ENCODE data around the gene JMJD1C. TPM values are rescaled to one million over a fixed set of nuclear protein-coding genes. Genes with fewer than 3 reads are reported as not detected.

The JMJD1C gene
- 100 to 1,000 TPM in 2 of 4 donors, 10 to 100 TPM in 2; 76.2 to 150 (median 101) TPM for total RNA-seq

DNA sequence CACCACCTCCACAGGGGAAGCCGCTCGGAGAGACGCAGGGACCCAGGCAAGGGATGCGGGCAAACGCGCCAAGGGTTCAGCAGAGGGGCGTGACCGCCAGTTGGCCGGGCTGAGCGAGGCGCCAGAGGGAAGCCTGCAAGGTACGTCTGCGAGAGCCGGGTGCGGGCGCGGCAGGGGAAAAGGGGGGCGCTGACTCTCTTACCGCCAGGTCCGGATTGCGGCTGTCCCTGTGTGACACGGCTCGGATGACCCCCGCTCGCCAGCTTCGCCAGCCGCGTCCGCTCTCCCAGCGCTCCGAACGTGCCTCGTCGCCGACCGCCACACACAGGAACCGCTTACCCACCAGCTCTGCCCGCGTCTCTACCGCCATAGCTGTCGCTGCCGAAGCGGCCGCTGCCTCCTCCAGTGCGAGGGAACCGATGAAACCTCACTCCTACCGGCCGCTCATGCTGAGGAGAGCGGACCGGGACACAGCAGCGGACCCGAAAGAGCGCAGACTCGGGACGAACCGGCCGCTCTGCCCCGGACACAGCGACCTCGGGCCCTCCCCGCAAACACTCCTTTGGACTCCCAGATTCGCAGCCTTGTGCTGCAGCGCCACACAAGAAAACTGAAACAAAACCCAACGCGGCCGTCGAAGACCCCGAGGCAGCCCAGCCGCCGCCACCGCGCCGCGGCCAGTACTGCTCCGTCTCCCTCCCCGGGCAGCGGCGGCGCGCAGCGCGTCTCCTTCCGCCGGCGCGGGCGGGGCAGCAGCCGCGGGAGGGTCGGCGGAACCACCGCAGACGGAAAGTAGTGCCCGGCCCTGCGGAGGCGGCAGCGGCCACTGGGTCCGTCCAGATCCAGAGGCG lies at the start of gene JMJD1C:
Gene JMJD1C, minus strand, starts transcription at position 685 of the 851 bp plus-strand sequence. Its CDS starts 315 bp downstream, at position 370.
- Histone ChIP-seq H3K4me1 (peaks cover 0 to 44% (median 4%) of the 10 kb centered on the region in 3 donors), H3K36me3 (no peaks in the 10 kb centered on the region), H3K27ac (peak within 1 kb of the TSS; percentile 78 to 92 (median 90)), H3K9me3 (no peaks in the 10 kb centered on the region), H3K27me3 (no peaks in the 10 kb centered on the region), H3K4me3 (peak within 1 kb of the TSS; percentile 76 to 79)
- TF ChIP-seq EP300 (IDR thresholded peaks at IDR 0.05) = no peak
- peak; percentile 73 to 85 for TF ChIP-seq POLR2A (IDR thresholded peaks at IDR 0.05)
- TF ChIP-seq, protein P1, sequence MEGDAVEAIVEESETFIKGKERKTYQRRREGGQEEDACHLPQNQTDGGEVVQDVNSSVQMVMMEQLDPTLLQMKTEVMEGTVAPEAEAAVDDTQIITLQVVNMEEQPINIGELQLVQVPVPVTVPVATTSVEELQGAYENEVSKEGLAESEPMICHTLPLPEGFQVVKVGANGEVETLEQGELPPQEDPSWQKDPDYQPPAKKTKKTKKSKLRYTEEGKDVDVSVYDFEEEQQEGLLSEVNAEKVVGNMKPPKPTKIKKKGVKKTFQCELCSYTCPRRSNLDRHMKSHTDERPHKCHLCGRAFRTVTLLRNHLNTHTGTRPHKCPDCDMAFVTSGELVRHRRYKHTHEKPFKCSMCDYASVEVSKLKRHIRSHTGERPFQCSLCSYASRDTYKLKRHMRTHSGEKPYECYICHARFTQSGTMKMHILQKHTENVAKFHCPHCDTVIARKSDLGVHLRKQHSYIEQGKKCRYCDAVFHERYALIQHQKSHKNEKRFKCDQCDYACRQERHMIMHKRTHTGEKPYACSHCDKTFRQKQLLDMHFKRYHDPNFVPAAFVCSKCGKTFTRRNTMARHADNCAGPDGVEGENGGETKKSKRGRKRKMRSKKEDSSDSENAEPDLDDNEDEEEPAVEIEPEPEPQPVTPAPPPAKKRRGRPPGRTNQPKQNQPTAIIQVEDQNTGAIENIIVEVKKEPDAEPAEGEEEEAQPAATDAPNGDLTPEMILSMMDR (IDR thresholded peaks at IDR 0.05) = peak in 3 of 4 experiments; percentile 16 to 29 (median 22)
- WGBS, 2 donors (ENCODE audit: low coverage in 1 of 2) = 0% methylated on average over 1 of the region's 99 CpGs; no CpG with 5 or more reads in 1 of the 2 donors
- ATAC-seq = peak; percentile 88

DNA sequence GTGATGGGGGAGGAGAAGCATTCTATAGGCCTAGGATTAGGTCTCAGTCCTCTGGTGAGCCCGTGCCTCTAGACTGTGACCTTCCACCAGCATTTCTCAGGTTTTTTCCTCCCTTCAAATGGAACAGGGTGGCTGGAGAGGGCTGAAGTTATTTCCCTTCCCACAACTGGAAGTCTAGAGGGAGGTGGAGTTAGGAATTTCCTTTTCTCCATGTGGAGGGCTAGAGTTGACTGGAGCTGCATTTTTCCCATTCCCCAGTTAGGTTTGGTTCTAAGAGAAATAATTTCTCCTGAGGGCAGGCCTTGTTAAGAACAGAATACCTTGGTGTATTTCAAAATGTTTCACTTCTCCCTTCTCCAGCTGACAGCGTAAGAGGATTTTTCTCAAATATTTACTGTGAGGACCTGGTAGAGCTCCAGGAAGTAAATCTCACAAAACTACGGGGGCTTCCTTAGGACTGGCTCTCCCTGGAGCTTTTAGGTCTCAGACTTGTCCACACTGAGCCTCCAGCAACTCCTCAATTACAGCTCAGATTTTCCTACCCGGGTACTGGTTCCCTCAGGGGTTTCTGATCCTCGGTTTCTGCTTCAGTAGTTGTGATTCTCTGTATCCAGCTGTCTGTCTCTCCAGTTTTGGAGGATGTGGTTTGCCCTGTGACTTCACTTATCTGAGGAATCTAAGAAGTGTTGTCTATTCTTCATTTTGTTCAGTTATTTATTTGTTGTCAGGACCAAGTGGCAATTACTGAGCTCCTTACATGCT lies 49.4 kb upstream of the JMJD1C start:
- H3K4me1 ChIP-seq = peaks cover 10 to 51% (median 17%) of the 10 kb centered on the region in 3 donors
- no peaks in the 10 kb centered on the region for H3K27me3 ChIP-seq
- H3K4me3 ChIP-seq = no peak overlapping the region
- 38 to 41% methylated on average over 5 of the region's 5 CpGs for WGBS, 2 donors (ENCODE audit: low coverage in 1 of 2)
- no peaks in the 10 kb centered on the region for H3K36me3 ChIP-seq
- ATAC-seq = no peak
- H3K27ac ChIP-seq = peak overlapping the region; percentile 24 to 63 (median 58)
- TF ChIP-seq EP300 (IDR thresholded peaks at IDR 0.05) (no peak), POLR2AphosphoS5 (IDR thresholded peaks at IDR 0.05) (no peak)
- H3K9me3 ChIP-seq = no peaks in the 10 kb centered on the region

GRCh38 chr10:63506554-63506953 lies 40.8 kb upstream of the JMJD1C start:
- H3K4me3 ChIP-seq = no peak overlapping the region
- no peak overlapping the region for H3K27ac ChIP-seq
- no peaks in the 10 kb centered on the region for H3K36me3 ChIP-seq
- no peaks in the 10 kb centered on the region for H3K27me3 ChIP-seq
- 45 to 62% methylated on average over 1 of the region's 1 CpG for WGBS, 2 donors (ENCODE audit: low coverage in 1 of 2)
- no peaks in the 10 kb centered on the region for H3K9me3 ChIP-seq
- TF ChIP-seq POLR2AphosphoS5 (IDR thresholded peaks at IDR 0.05) = no peak
- TF ChIP-seq POLR2A (IDR thresholded peaks at IDR 0.05) = no peak
- TF ChIP-seq EP300 (IDR thresholded peaks at IDR 0.05) = no peak
- TF ChIP-seq, protein P1 (IDR thresholded peaks at IDR 0.05) = no peak
- no peak for ATAC-seq
- H3K4me1 ChIP-seq = peaks cover 0 to 40% (median 3%) of the 10 kb centered on the region in 3 donors

DNA sequence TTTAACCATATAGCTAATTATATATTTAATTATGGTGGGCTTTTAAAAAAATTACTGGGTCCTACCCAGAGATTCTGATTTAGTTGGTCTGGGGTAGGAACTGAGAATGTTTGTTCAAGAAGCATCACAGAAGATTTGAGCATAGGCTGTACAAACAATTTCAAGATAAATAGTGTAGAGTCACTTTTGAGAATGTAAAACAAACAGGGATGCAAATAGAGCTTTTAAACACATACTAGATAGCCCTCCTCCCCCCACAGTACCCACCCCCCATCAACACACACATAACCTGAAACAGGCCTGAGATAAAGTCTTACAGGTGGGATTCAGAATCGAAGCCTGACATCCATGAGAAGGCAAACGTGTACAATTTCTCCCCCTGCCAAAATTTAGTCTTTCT lies 39.8 kb upstream of the JMJD1C start:
- Histone ChIP-seq H3K4me1 (peaks cover 0 to 40% (median 3%) of the 10 kb centered on the region in 3 donors), H3K36me3 (no peaks in the 10 kb centered on the region), H3K9me3 (no peaks in the 10 kb centered on the region), H3K27me3 (no peaks in the 10 kb centered on the region), H3K4me3 (no peak overlapping the region), H3K27ac (no peak overlapping the region)
- TF ChIP-seq POLR2AphosphoS5 (IDR thresholded peaks at IDR 0.05) = no peak
- TF ChIP-seq EP300 (IDR thresholded peaks at IDR 0.05) = no peak
- TF ChIP-seq, protein P1 (IDR thresholded peaks at IDR 0.05) = no peak
- no peak for TF ChIP-seq POLR2A (IDR thresholded peaks at IDR 0.05)
- ATAC-seq = no peak
- 69% methylated on average over 2 of the region's 2 CpGs; no CpG with 5 or more reads in 1 of the 2 donors for WGBS, 2 donors (ENCODE audit: low coverage in 1 of 2)

DNA sequence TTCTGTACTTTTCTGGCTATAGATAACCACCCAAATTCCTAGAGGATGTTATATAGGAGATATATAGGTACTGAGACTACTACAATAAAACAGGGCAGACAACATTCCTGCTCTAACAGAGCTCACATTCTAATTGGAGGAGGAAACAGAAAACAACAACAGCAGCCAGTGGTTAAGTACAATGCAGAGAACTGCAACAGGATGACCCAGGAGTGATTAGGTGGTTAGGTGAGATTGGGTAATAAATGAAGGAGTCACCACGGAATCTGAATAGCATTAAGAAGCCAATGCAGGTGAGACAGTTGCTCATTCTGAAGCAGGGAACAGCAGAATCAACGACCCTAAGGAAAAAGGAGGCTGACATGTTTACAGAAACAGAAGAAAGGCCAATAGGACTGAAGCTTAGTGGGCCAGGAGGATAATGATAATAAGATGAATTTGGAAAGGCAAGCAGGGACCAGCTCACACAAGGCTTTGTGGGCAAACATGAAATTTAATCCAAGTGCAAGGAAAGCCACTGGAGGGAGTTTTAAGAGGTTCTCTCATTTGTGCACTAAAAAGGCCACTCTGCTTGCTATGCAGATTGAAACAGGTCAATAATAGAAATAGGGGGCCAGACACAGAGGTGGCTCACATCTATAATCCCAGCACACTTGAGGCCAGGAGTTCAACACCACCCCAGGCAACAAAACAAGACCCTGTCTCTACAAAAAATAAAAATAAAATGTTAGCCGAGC lies 38.5 kb upstream of the JMJD1C start:
- WGBS, 2 donors (ENCODE audit: low coverage in 1 of 2) = 62 to 77% methylated on average over 3 of the region's 3 CpGs
- Histone ChIP-seq H3K27ac (no peak overlapping the region), H3K4me3 (no peak overlapping the region), H3K9me3 (no peaks in the 10 kb centered on the region), H3K36me3 (no peaks in the 10 kb centered on the region), H3K27me3 (no peaks in the 10 kb centered on the region), H3K4me1 (peaks cover 0 to 40% (median 3%) of the 10 kb centered on the region in 3 donors)
- ATAC-seq = no peak
- TF ChIP-seq EP300 (IDR thresholded peaks at IDR 0.05) (no peak), POLR2AphosphoS5 (IDR thresholded peaks at IDR 0.05) (no peak), POLR2A (IDR thresholded peaks at IDR 0.05) (no peak)
- TF ChIP-seq, protein P1 (IDR thresholded peaks at IDR 0.05) = no peak
